ENCODE data around the gene APPL1. TPM values are rescaled to one million over a fixed set of nuclear protein-coding genes. Genes with fewer than 3 reads are reported as not detected.

The APPL1 gene
- total and polyA plus RNA-seq, 2 experiments from 2014 or later = 49.0 to 125 TPM

GRCh38 chr3:57281715-57282114 lies 54.2 kb downstream of the APPL1 start:
- no peaks in the 10 kb centered on the region for H3K9me2 ChIP-seq (ENCODE audit: insufficient read depth)
- H3K4me1 ChIP-seq (ENCODE audit: insufficient read depth) = no peaks in the 10 kb centered on the region
- H3K4me1 Mint-ChIP-seq = no peaks in the 10 kb centered on the region
- no peaks in the 10 kb centered on the region; the same call in 1 of the 2 replicates for H3K36me3 ChIP-seq (ENCODE audit: insufficient read depth)
- H2AFZ ChIP-seq = no peak overlapping the region
- H3K27ac Mint-ChIP-seq = no peak overlapping the region
- H3K36me3 Mint-ChIP-seq (ENCODE audit: low read depth) = peaks cover 22% of the 10 kb centered on the region
- no peak for TF ChIP-seq CTCF (conservative IDR thresholded peaks at IDR 0.05; ENCODE audit: low read depth in 2 of 2)
- TF ChIP-seq POLR2AphosphoS5 (IDR thresholded peaks at IDR 0.05; ENCODE audit: low read depth) = no peak
- H3K79me2 ChIP-seq (replicated peaks; ENCODE audit: insufficient read depth) = no peaks in the 10 kb centered on the region
- no peak for DNase-seq (ENCODE audit: low spot score)
- H3K4me3 ChIP-seq = no peak overlapping the region
- H3K27me3 ChIP-seq (ENCODE audit: insufficient read depth) = no peaks in the 10 kb centered on the region
- ATAC-seq = no peak
- no peaks in the 10 kb centered on the region for H3F3A ChIP-seq (replicated peaks; ENCODE audit: low read depth)
- H3K27ac ChIP-seq (ENCODE audit: low read depth) = no peak overlapping the region
- H3K27me3 Mint-ChIP-seq (ENCODE audit: insufficient read depth, low read depth, poor library complexity) = no peaks in the 10 kb centered on the region
- H3K4me2 ChIP-seq = no peak overlapping the region
- no peaks in the 10 kb centered on the region for H4K20me1 ChIP-seq (replicated peaks; ENCODE audit: insufficient read depth)
- H3K9me3 Mint-ChIP-seq = peaks cover 18% of the 10 kb centered on the region
- H3K4me3 Mint-ChIP-seq = no peak overlapping the region

DNA sequence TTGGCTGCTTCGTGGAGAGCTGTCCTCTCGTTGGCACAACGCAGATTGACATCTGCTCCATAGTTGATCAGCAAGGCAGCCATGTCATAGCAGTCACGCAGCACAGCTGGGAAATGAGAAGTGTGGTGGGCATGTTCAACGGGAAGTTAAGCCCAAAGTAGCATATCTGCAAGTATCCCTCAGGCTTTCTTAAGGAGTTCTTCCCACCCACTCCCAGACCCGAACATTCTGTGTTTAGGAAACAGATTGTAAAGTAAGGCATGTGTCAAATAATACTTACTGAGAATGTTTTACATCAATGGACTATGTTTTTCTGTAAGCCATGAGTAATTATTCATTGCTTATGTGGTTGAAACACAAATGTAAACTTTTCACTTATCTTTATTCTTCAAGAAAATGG lies 55.8 kb downstream of the APPL1 start:
- H3K4me1 Mint-ChIP-seq = no peaks in the 10 kb centered on the region
- H3K9me3 Mint-ChIP-seq = peaks cover 18% of the 10 kb centered on the region
- Histone ChIP-seq H3K9me2 (ENCODE audit: insufficient read depth) (no peaks in the 10 kb centered on the region), H3K4me3 (no peak overlapping the region), H2AFZ (no peak overlapping the region), H3F3A (replicated peaks; ENCODE audit: low read depth) (no peaks in the 10 kb centered on the region), H3K27ac (ENCODE audit: low read depth) (no peak overlapping the region), H3K4me2 (no peak overlapping the region), H4K20me1 (replicated peaks; ENCODE audit: insufficient read depth) (no peaks in the 10 kb centered on the region), H3K79me2 (replicated peaks; ENCODE audit: insufficient read depth) (no peaks in the 10 kb centered on the region), H3K4me1 (ENCODE audit: insufficient read depth) (no peaks in the 10 kb centered on the region), H3K36me3 (ENCODE audit: insufficient read depth) (no peaks in the 10 kb centered on the region; the same call in 1 of the 2 replicates), H3K27me3 (ENCODE audit: insufficient read depth) (no peaks in the 10 kb centered on the region)
- no peak for ATAC-seq
- no peaks in the 10 kb centered on the region for H3K27me3 Mint-ChIP-seq (ENCODE audit: insufficient read depth, low read depth, poor library complexity)
- TF ChIP-seq NANOG (IDR thresholded peaks at IDR 0.05; ENCODE audit: borderline replicate concordance) = no peak
- no peak for TF ChIP-seq CREB1 (CRISPR knock-in tag; IDR thresholded peaks at IDR 0.05; ENCODE audit: low read depth)
- TF ChIP-seq ETS1 (IDR thresholded peaks at IDR 0.05) = no peak
- TF ChIP-seq ZNF331 (CRISPR knock-in tag; IDR thresholded peaks at IDR 0.05; ENCODE audit: low read depth) = no peak
- no peak for TF ChIP-seq CTCF (conservative IDR thresholded peaks at IDR 0.05; ENCODE audit: low read depth in 2 of 2)
- TF ChIP-seq EZH2phosphoT487 (IDR thresholded peaks at IDR 0.05; ENCODE audit: unreplicated experiment) = no peak
- TF ChIP-seq ZNF114 (CRISPR knock-in tag; IDR thresholded peaks at IDR 0.05) = no peak
- no peak for TF ChIP-seq JUNB (IDR thresholded peaks at IDR 0.05; ENCODE audit: unreplicated experiment)
- TF ChIP-seq STAT1 (IDR thresholded peaks at IDR 0.05; ENCODE audit: unreplicated experiment) = no peak
- TF ChIP-seq POLR2AphosphoS5 (IDR thresholded peaks at IDR 0.05; ENCODE audit: low read depth) = no peak
- DNase-seq (ENCODE audit: low spot score) = no peak
- H3K4me3 Mint-ChIP-seq = no peak overlapping the region
- H3K27ac Mint-ChIP-seq = no peak overlapping the region
- H3K36me3 Mint-ChIP-seq (ENCODE audit: low read depth) = peaks cover 22% of the 10 kb centered on the region
